Liver (tissue), 3 donors: ENCODE results near the gene CHDH.

ENCODE experiments used
- CTCF ChIP-seq: fragments of 150-350 bp; IDR thresholded peaks from 2 replicates; pipeline ENCODE4 v1.5.1; 2017; ENCODE audit warnings: improper control_type of control experiment, low read depth, low read length; ENCODE audit not compliant: missing input control
- EGR1 ChIP-seq, 2 donors: IDR thresholded peaks; 2 replicates each; pipeline ENCODE4 v1.6.1; 2016 to 2018; ENCODE audit warnings: antibody characterized with exemption in 2 of 2, low read depth in 2 of 2
- JUND ChIP-seq, 2 donors: IDR thresholded peaks; 2 replicates each; pipeline ENCODE4 v1.6.1; 2016; ENCODE audit warnings: antibody characterized with exemption in 2 of 2
- TF ChIP-seq, protein P1 (sequence below): IDR thresholded peaks from 2 replicates; pipeline ENCODE4 v1.6.1; 2016; ENCODE audit warnings: antibody characterized with exemption
- donor health status: healthy.
- donor health status: healthy.

- TF ChIP-seq CTCF = no peak
- TF ChIP-seq EGR1 (IDR thresholded peaks at IDR 0.05; ENCODE audit: low read depth in 2 of 2) = no peak
- TF ChIP-seq, protein P1, sequence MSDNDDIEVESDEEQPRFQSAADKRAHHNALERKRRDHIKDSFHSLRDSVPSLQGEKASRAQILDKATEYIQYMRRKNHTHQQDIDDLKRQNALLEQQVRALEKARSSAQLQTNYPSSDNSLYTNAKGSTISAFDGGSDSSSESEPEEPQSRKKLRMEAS = no peak
- no peak for TF ChIP-seq JUND (IDR thresholded peaks at IDR 0.05)
These were observed 79.5 kb downstream of the CHDH start for GRCh38 chr3:53766706-53767105.
